ENCODE data around the gene TOX2.

The TOX2 gene

DNA sequence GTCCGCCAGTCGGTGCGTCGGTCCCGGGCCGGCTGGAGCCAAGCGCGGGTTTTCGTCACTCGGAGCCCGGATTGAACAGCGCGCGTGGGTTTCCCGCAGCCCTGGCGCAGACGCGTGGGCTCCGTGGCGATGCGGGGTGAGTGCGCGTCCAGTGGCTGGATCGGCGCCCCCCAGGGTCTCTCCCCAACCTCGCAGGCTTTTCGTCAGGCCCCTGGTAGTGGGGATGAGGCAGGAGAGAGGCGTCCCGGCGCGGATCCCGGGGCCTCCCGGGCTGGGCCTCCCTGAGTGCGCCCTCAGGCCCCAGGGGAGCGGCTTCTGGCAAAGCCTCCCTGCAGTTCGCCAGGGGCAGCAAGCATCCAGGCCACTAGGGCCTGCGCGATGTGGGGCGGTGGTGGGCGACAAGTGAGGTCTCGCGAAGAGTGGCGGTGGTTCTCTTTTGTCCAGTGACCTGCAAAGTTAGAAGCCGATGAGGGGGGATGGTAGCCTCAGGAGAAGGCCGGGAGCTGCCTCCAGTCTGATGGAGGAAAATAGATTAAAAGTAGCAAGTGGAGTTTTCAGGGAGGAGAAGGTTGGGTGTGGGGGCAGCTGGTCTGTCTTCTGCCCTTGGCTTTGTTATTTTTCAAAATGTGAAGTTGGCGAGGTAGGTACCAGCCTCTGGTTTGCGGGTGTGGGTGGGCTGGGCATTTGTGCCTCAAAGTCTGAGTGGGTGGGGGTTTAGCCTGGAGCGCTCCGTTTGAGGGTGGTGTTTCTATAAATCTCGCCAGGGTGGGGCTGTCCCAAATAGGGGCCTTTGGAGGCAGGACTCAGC lies 1.6 kb downstream of the TOX2 start:
- DNase-seq: no peak

DNA sequence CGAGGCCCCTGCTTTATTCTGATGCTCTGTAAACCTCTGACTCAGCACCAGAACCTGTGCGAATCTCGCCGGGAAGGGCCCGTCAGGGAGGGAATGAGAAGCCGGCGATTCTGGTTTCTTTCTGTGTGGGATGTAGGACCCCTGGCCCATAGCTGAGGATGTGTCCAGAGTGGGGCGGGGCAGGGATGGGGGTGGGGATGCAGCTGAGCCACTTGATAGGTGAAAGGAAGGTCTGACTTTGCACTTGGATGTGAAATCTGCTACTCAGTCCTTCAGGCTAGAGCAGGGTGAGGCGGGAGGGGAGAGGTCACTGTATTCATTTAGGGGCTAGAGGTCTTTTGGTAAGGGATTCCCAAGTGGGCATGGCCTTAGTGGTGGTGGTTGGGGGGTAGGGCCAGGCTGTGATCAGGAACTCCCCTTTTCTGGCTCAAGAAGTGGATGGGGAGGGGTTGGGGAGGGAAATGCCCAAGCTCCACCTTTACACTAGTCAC lies 2.3 kb downstream of the TOX2 start:
- DNase-seq: no peak

DNA sequence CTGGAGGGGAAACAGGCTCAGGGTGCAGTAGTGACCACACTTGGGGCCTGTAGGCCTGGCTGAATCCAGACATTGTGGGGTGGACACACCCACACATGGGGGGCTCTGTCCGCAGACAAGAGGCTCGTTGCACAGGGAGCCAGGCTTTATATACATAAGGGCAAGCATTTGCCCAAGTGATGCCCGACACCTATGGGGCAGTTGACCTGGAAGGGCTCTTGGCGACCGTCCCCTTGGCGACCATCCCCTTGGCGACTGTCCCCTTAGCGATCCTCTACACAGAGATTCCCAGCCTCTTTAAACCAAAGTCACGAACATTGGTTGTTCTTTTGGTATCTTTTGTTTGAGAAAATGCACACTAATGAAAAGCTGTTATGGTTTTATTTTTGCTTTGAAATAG lies 2.7 kb downstream of the TOX2 start:
- DNase-seq: no peak

DNA sequence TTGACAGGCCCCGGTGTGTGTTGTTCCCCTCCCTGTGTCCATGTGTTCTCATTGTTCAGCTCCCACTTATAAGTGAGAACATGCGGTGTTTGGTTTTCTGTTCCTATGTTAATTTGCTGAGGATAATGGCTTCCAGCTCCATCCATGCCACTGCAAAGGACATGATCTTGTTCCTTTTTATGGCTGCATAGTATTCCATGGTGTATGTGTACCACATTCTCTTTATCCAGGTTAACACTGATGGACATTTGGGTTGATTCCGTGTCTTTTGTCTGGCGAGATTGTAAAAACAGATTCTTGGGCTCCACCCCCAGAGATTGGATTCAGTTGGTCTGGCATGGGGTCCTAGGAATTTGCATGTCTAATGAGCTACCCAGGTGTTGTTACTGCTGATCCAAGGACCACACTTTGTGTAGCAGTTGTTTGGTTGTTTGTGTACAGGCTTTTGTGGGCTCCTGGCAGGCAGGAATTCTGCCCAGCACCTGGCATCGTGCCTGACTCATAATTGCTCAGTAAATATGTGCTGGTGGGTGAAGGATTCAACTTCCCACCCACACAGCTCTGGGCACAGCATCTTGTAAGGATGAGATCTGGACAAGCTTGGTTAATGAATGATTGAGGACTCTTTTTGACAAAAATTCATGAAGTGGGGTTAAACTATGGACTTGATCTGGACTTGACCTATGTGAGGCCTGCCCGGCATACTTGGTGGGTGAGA lies 5.2 kb downstream of the TOX2 start:
- no peak for DNase-seq

DNA sequence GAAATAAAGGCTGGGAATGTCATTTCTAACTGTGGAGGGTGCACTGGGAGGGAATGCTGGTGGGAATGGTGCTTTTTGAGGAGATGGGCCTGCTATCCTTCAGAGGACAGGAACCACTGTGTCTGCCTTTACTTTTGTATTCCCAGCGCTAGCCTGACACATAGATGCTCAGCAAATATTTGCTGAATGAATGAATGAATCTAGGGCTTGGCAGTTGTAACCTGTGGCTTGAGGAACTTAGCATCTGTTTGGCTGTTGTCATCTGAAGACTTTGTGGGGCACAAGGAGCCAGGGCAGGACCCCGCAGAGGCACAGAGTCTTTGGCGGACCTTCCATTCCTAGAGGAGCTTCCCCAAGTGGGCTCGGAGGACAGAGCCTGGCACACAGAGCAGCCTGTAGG lies 6.1 kb downstream of the TOX2 start:
- DNase-seq: no peak

DNA sequence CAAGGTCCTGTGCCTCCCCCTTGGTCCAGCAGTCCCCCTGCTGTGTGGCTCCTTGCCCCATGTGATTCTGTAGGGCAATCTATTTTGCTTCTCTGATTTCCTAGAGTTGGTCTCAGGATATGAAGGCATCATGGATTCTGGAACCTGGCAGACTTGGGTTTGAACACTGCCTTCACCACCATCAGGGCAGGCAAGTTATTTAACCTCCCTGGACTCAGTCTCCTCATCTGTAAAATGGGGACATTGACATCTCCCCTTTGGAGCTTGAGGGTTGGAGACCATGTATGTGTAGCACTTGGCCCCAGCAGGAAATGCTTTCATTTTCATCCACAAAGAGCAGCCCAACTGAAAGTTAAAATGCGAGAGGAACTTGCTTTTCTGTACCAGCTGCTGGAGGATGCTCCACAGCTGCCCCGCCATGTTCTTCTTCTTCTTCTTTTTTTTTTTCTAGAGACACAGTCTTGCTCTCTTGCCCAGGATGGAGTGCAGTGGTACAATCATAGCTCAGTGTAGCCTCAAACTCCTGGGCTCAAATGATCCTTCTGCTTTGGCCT lies 6.7 kb downstream of the TOX2 start:
- DNase-seq: no peak

DNA sequence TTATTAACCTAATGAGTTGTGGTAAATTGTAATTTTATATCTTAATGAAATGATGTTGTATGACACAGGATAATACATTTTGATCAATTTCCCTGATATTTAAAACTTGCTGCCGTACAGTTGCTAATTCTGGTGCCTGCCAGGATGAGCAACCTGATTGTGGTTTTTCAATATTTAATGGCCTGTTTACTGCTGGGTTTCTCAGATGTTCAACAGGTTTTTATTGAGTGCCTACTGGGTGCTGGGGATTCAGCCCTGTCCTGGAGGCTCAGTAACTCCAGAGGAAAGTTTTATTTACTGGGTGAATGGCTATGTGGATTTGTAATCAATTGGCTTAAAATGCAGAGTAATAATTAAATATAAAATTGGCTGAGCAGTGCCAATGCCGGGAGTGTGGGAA lies 8.0 kb downstream of the TOX2 start:
- no peak for DNase-seq

DNA sequence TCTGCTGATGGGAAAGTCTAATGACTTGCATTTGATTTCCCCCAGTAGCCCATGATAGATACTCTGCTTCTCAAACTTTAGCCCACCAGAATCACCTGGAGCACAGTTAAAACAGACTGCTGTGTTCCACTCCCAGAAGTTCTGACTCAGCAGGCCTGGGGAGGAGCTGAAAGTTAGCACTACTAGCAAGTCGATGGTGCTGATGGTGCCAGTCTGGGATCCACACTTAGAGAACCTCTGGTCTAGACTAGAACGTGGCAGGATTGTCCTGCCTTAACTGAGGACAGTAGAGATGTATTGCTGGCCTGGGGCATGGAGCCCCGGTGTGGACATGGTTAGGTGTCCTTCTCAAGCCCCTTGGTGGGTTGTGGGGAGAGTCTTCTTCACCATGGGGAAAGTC lies 8.7 kb downstream of the TOX2 start:
- no peak for DNase-seq

DNA sequence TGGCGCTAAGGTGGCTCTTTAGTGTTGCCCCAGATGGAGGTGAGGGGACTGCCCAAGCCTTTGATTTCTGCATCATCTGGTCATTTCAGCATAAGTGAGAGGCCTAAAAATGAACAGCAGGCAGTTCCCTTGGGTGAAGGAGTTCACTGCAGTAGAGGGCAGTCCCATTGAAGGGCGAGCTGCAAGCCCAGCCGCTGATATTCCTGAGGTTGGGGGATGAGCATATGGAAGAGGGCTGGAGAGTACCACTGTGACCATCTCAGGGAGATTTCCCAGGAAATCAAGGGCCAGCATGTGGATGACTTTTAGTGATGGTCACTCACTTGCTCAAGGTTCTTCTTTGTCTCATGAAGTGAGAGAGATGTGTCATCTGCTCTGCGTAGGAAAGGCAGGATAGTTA lies 9.3 kb downstream of the TOX2 start:
- no peak for DNase-seq

DNA sequence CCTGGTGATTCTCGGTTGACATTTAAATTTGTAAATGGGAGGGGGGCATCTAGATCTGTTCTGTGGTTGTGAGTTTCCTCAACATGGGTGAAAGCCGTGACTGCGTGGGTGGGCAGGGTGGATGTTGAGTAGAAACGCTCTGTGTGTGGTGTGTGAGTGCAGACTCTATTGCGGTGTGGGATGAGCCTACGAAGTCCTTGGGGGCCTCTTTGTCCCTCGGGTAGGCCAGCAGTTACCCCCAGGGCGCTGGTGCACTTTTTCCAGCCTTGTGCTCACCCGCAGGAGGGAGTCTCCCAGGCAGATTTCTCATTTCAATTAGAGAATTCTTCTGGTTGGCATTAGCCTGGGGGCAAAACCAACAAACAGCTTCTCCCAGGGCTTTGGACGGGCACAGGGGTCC lies 10.6 kb downstream of the TOX2 start:
- DNase-seq: peak in 2 of 4 experiments; percentile 12 to 17

DNA sequence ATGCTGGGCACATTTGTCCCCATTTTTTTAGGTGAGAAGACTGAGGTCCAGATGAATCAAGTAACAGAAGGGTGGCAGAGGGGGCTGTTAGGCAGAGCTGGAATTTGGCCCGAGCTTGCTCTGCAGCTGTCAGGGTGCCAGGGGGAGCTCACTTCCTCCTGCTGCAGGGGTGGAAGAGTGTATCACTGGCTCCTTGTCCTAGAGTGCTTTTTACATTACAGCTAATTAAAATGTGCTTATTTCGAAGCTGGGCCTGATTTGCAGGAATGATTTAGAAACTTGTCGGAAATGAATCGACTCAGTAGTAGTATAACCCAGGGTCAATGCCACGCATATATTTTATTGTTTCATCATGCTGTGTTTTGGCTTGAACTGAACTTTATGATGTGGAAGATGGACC lies 11.1 kb downstream of the TOX2 start:
- DNase-seq: peak in 1 of 4 experiments; percentile 28

DNA sequence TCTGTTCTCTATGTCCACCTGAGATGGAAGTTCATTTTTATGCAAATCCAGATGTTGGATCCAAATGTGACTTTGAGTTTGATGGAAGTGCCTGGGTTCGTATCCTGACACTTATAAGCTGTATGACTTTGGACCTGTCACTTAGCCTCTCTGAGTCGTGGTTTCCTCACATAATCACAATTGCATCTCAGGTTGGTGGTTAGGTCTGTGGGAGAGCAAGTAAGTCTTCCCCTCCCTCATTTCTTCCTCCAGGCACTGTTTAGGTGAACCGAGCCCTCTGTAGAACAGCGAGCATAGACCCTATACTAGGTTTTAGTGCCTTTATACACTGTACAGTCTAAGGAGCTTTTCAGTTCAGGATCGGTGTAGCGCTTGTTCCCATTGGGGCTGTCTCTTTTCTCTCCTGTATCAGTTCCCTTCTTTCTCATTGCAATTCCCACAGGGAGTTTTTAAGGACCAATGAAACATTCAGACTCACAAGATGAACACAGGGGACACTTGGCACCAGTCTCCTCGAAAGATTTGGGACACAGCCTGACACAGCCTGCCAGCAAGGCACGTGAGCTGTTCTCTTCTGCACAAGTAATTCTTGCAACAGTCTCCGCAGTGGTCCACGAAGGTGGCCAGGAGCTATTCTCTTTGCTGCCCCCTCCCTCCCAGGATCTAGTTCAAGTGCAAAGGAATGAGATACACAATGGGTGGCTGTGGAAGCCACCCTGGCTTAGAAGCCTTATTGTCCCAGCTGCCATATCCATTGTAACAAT lies 11.8 kb downstream of the TOX2 start:
- no peak for DNase-seq

DNA sequence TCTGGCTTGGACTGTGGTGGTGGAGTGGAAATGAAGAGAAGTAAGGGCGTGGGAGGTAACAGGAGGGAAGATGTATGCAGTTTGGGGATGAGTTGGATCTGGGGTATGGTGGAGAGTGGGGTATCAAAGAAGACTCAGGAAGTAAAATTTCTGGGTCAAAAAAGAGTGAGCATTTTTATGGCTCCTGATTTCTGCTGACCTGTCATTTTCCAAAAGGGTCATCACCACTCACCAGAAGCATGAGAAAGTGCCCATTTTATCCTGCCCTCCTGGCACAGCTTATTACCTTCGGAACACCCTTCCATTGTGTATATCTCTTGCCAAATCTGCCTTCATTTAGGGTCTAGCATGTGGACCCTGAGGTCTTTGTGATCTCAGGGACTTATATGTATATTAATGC lies 17.3 kb downstream of the TOX2 start:
- DNase-seq: no peak

DNA sequence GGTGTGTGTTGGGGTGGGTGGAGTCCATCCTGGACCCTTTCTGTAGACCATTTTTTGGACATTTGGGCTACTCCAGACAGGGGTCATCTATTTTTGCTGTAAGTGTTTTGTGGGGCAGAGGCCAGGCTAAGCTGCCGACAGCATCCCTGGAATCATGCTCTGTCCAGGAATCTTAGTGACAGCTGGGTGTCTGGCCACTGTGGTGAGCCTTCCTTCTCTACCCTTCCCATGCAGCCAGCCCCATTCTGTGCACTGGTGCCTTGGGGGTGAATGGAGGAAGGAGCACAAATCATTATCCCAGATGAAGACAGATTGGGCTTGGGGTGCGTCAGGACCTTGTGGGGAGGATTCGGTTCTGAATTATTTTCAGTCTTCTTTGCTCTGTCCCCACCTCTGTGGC lies 20.2 kb downstream of the TOX2 start:
- no peak for DNase-seq

DNA sequence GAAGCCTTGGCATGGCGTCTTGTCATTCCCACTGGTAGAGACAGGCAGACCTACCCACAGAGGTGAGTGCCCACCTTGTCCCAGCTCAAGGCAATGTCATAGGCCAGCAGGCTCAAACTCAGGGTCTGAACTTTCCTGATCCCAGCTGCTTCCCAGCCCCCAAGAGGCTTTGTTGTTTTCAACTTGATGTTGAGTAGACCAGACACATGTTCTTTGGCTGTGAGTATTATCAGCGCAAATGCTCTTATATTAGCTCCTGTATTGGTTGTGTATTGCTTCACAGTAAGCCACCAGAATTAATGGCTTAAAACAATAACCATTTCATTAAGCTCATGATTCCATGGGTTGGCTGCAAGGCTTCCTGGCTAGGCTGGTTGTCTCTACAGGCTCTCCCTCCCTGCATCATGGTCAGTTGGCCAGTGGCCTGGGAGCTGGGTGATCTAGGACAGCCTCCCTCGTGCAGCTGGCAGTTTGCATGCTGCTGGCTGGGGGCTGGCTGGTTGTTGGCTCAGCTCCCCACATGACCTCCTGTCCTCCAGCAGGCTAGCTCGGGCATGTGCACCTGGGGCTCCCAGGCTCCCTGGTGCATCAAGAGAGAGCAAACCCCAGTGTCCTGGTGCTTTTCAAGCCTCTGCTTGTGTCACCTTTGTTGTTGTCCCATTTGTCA lies 21.6 kb downstream of the TOX2 start:
- no peak for DNase-seq

DNA sequence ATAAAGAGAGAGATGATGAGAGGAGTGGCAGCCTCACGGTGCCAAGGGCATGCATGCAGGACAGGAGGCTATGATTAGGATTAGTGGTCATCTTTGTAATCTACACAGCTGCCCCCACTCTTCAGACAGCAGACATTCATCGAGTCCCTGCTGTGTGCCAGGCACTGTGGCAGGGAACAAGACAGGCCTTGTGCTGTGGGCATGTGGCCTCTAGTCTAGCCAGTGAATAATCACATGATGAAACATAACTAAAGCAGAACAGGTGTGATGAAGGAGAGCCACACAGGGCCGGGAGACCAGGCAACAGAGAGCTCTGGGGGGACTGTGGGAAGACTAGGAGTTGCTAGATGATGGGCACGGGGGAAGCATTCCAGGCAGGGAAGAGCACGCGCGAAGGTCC lies 22.2 kb downstream of the TOX2 start:
- DNase-seq: no peak

DNA sequence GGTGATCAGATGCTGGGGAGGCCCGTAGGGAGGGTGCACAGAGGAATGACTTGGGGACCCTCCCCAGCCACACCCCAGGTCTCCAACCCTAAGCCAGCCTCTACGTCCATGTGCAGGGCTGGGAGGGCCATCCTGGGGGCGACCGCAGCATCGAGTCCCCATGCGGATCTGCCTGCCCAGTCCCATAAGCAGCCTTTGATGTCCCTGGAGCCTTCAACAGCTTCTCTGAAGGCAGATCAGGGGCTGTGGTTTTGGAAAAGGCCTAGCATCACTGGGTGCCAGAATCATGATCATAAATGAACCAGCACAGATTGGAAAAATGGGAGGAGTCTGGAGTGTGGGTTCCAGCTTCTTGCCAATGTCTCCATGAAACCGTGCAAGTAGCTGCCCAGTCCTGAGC lies 22.9 kb downstream of the TOX2 start:
- no peak for DNase-seq

DNA sequence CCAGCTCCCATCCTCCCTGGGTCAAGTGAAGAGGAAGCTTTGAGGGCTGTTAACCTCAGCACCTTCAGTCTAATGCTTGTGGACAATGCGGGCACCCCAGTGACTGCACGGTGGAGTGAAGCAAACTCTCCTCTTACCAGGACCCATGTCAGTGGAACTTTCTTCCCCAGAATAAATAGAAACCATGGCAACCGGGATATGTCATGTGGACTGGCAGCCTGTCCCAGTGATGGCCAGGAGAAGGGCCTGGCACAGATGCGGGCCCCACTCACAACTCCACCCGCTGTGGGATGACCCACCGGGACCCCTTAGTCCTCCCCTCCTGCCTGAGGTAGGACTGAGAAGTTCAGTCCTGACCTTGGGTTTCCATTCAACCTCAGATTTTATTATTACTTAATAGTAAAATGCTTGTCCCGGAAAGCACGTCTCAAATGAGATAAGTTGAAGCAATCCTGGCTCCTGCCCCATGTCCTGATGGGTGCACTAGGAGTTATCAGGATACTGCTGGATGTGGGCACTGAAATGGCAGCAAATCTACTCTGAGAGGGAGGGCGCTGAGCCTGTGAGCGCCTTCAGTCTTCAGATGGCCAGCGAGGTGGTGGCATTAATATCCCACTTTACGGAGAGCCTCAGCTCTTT lies 23.5 kb downstream of the TOX2 start:
- no peak for DNase-seq

DNA sequence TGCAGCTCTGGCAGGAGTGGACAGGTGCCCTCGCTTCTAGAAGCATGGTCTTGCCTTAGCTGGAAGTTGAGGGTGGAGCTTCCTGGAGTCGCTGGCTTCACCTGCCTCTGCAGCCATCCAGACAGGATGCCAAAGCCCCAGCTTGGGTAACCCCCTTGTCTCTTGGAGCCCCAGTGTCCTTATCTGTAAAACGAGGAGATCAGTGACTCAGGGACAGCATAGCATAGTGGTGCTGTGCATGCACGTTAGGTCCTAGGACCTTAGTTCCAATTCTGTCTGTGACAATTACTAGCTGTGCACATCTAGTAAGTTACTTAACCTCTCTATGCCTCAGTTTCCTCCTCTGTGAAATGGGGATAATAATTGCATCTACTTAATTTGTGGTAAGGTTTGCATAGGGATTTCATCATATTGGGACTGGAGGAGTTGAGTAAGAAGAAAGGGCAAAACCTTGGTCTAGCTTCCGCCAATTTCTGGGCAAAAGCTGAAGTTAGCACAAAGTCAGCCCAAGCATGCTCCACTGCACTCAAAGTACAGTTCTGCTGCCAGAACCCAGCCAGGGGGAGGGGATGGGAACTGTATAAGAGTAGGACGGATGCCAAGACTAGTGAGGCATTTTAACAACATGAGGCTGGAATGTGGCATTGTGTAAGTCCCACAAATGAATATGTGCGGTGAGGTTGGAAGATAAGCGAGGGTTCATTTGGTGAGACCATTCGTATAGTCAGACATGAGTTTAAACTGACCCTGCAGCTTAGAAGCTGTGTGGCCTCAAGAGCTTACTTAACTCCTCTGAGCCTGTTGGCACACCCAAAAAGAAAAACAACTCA lies 24.5 kb downstream of the TOX2 start:
- no peak for DNase-seq

DNA sequence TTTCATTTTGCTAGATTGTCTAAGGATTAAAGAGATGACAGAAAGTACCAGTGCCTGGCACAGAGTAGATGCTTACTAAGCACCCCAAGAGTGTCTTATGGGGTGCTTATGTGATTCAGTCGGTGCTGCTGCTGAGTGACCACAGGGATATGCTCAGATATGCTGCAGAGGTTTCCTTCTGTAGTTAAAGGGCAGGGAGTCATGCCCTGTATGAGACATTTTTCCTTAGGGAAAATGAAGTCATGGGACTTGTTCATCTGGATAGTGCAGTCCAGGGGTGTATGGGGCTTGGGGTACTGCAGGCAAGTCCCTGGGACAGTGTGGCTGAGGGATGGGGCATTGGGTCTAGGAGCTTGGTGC lies 25.1 kb downstream of the TOX2 start:
- no peak for DNase-seq

DNA sequence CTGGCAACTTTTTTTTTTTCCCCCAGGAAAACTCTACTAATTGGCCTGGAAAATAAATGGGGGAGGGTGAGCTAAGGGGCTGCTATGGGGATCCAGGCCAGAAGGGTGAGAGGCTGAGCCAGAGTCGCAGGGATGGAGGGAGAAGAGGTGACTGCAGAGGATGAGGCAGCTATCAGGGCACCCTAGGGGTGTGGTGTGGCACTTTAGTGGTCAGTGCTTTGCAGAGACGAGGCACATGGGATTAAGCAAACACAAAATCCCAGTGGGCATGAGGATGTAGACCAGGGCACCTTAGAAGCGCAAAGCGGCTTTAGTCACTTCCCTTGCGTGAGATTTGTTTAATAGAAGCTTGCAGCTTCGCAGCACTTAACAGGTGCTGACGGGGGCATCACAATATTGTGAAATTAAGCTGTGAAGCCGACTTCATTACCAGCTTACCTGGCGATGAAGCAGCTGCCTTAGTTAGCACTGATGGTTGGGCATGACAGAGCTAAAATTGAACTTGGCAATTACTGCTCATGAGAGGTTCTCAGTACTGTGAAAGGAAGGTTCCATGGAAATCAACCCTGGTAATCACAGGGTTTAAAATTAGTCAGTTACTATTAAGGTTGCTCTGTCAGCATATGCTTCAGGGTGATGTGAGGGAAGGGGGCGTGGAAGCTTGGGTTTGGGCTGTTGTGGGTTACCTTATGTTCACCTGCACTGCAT lies 26.0 kb downstream of the TOX2 start:
- no peak for DNase-seq
